K562 (cell line): Measurements from ENCODE around the gene PCSK6.

Source experiments
- BACH1 ChIP-seq: fragments of 200-800 bp; sonication (Bioruptor generic); IDR thresholded peaks from 2 replicates; pipeline ENCODE4 v1.6.1; 2016; ENCODE audit warnings: missing genetic modification characterization, missing compliant biosample characterization
- BRF1 ChIP-seq: IDR thresholded peaks from 3 replicates; pipeline ENCODE4 v1.6.1; 2011; ENCODE audit warnings: borderline replicate concordance, mild to moderate bottlenecking; ENCODE audit not compliant: insufficient read length; ENCODE audit errors: extremely low read depth
- FOXK2 ChIP-seq, 2 experiments: fragments of 450-650 bp; IDR thresholded peaks in 1 of 2; conservative IDR thresholded peaks in 1 of 2; 2 replicates each; pipeline ENCODE4 v1.6.1; 2016; ENCODE audit warnings: low read depth in 2 of 2, mild to moderate bottlenecking in 1 of 2
- GABPA ChIP-seq: fragments of 200-800 bp; sonication (Bioruptor generic); conservative IDR thresholded peaks from 2 replicates; pipeline ENCODE4 v1.6.1; 2016; ENCODE audit warnings: low read depth, missing genetic modification characterization, missing compliant biosample characterization
- GTF2F1 ChIP-seq: IDR thresholded peaks from 2 replicates; pipeline ENCODE4 v1.6.1; 2011; ENCODE audit warnings: low read depth, low read length, improper control_type of control experiment
- POLR2AphosphoS5 ChIP-seq: IDR thresholded peaks from 2 replicates; pipeline ENCODE4 v1.6.1; 2011; ENCODE audit warnings: mild to moderate bottlenecking, low read depth, low read length, moderate library complexity; ENCODE audit not compliant: control insufficient read depth, insufficient read depth
- SP2 ChIP-seq: IDR thresholded peaks from 2 replicates; pipeline ENCODE4 v1.6.1; 2011; ENCODE audit warnings: mild to moderate bottlenecking, low read depth, low read length, moderate library complexity; ENCODE audit not compliant: poor library complexity, severe bottlenecking; ENCODE audit errors: extremely low read depth
- ZNF324 ChIP-seq: fragments of 250-450 bp; sonication (Bioruptor Pico); IDR thresholded peaks from 2 replicates; pipeline ENCODE4 v1.4.0; 2020; ENCODE audit warnings: mild to moderate bottlenecking
- TF ChIP-seq, protein P1 (sequence below): fragments of 250-450 bp; sonication (Bioruptor Pico); IDR thresholded peaks from 2 replicates; pipeline ENCODE4 v1.4.0; 2020

GRCh38 chr15:101354891-101355623 lies 134.4 kb downstream of the PCSK6 start:
- TF ChIP-seq, protein P1, sequence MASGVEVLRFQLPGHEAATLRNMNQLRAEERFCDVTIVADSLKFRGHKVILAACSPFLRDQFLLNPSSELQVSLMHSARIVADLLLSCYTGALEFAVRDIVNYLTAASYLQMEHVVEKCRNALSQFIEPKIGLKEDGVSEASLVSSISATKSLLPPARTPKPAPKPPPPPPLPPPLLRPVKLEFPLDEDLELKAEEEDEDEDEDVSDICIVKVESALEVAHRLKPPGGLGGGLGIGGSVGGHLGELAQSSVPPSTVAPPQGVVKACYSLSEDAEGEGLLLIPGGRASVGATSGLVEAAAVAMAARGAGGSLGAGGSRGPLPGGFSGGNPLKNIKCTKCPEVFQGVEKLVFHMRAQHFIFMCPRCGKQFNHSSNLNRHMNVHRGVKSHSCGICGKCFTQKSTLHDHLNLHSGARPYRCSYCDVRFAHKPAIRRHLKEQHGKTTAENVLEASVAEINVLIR, result no peak
- TF ChIP-seq ZNF324 (CRISPR knock-in tag) (no peak), POLR2AphosphoS5 (no peak), SP2 (no peak), BACH1 (no peak), GTF2F1 (no peak), FOXK2 (conservative IDR thresholded peaks at IDR 0.05 in 1 of 2, IDR thresholded peaks at IDR 0.05 in 1 of 2; ENCODE audit: low read depth in 2 of 2) (no peak), BRF1 (no peak), GABPA (tag) (no peak)
